IMR-90 (cell line): ENCODE data around the gene UBXN6. TPM values are rescaled to one million over a fixed set of nuclear protein-coding genes. Genes with fewer than 3 reads are reported as not detected.

Source experiments
- ATAC-seq: fragments of 200-7000 bp; cut with Tn5 transposase; 2 replicates; pipeline ENCODE4 v1.9.1; 2020; ENCODE audit warnings: low read depth, mild to moderate bottlenecking, moderate library complexity
- BruUV-seq: library from RNA; stranded (reverse); fragments of 400-500 nt; replicated peaks from 2 replicates; lab custom pipeline; 2021; lab: Mats Ljungman, UMichigan
- CTCF ChIA-PET: fragments of 300-600 bp; formaldehyde crosslinking; extraction: SDS; loops from one replicate; lab custom pipeline; 2021; ENCODE audit warnings: antibody characterized with exemption; lab: Yijun Ruan, JAX
- POLR2A ChIA-PET: fragments of 300-600 bp; sonication (Branson Sonifier 250); formaldehyde crosslinking; loops from one replicate; lab custom pipeline; 2022; ENCODE audit warnings: antibody characterized with exemption; ENCODE audit not compliant: unreplicated experiment; lab: Charles Lee
- DNase-seq: peaks from one replicate; pipeline ENCODE4 v3.0.0; 2013
- H2AFZ ChIP-seq: replicated peaks from 2 replicates; pipeline ENCODE3; 2013; ENCODE audit warnings: low read length, mild to moderate bottlenecking; ENCODE audit not compliant: poor library complexity
- H2AK5ac ChIP-seq: 2 replicates; pipeline ENCODE4 v1.6.1; 2013; ENCODE audit warnings: low read depth, low read length, inconsistent platforms
- H2AK9ac ChIP-seq: replicated peaks from 2 replicates; pipeline ENCODE3; 2013; ENCODE audit warnings: mild to moderate bottlenecking, low read depth, low read length, moderate library complexity; ENCODE audit not compliant: poor library complexity
- H2BK120ac ChIP-seq: 2 replicates; pipeline ENCODE4 v1.6.1; 2013; ENCODE audit warnings: low read depth, low read length, inconsistent platforms
- H2BK15ac ChIP-seq: 3 replicates; pipeline ENCODE4 v1.6.1; 2013; ENCODE audit warnings: low read depth, low read length, inconsistent platforms
- H2BK20ac ChIP-seq: 2 replicates; pipeline ENCODE4 v1.6.1; 2013; ENCODE audit warnings: low read depth, mild to moderate bottlenecking, inconsistent platforms, low read length, moderate library complexity
- H2BK5ac ChIP-seq: 2 replicates; pipeline ENCODE4 v1.6.1; 2013; ENCODE audit warnings: mild to moderate bottlenecking, low read depth, low read length, inconsistent platforms; ENCODE audit not compliant: poor library complexity, severe bottlenecking
- H3K14ac ChIP-seq: replicated peaks from 2 replicates; pipeline ENCODE4 v1.6.1; 2013; ENCODE audit warnings: low read depth, low read length, inconsistent platforms
- H3K18ac ChIP-seq: 2 replicates; pipeline ENCODE4 v1.6.1; 2013; ENCODE audit warnings: low read depth, low read length, control low read depth
- H3K23ac ChIP-seq: 2 replicates; pipeline ENCODE4 v1.6.1; 2013; ENCODE audit warnings: low read depth, low read length, inconsistent platforms
- H3K27ac ChIP-seq: 2 replicates; pipeline ENCODE4 v1.5.1; 2013; ENCODE audit warnings: mild to moderate bottlenecking, control low read depth, low read length; ENCODE audit not compliant: insufficient read depth
- H3K27me3 ChIP-seq: 2 replicates; pipeline ENCODE4 v1.6.1; 2013; ENCODE audit warnings: low read length; ENCODE audit not compliant: control insufficient read depth, insufficient read depth
- H3K36me3 ChIP-seq: 2 replicates; pipeline ENCODE4 v1.6.1; 2013; ENCODE audit warnings: low read length, mixed read lengths; ENCODE audit not compliant: control insufficient read depth, insufficient read depth
- H3K4ac ChIP-seq: 2 replicates; pipeline ENCODE4 v1.6.1; 2013; ENCODE audit warnings: low read depth, low read length, inconsistent platforms
- H3K4me1 ChIP-seq: 2 replicates; pipeline ENCODE4 v1.6.1; 2013; ENCODE audit warnings: low read length, mixed read lengths; ENCODE audit not compliant: control insufficient read depth, insufficient read depth
- H3K4me2 ChIP-seq: 2 replicates; pipeline ENCODE4 v1.6.1; 2013; ENCODE audit warnings: low read depth, mild to moderate bottlenecking, control low read depth, low read length, moderate library complexity
- H3K4me3 ChIP-seq: 2 replicates; pipeline ENCODE4 v1.5.1; 2013; ENCODE audit warnings: low read depth, mild to moderate bottlenecking, control low read depth, low read length, moderate library complexity; ENCODE audit not compliant: insufficient read depth
- H3K56ac ChIP-seq: 2 replicates; pipeline ENCODE4 v1.6.1; 2013; ENCODE audit warnings: low read length, inconsistent platforms; ENCODE audit not compliant: insufficient read depth; ENCODE audit errors: extremely low read depth
- H3K79me1 ChIP-seq, 2 experiments: 2 replicates each; pipeline ENCODE4 v1.6.1; 2013; ENCODE audit warnings: low read length in 2 of 2, inconsistent platforms in 1 of 2, low read depth in 1 of 2
- H3K9ac ChIP-seq: 2 replicates; pipeline ENCODE4 v1.6.1; 2013; ENCODE audit warnings: low read depth, low read length, control low read depth
- H3K9me1 ChIP-seq: 2 replicates; pipeline ENCODE4 v1.6.1; 2013; ENCODE audit warnings: low read length, inconsistent platforms; ENCODE audit not compliant: insufficient read depth
- H3K9me3 ChIP-seq: 2 replicates; pipeline ENCODE4 v1.6.1; 2013; ENCODE audit warnings: low read length; ENCODE audit not compliant: control insufficient read depth, insufficient read depth
- H4K20me1 ChIP-seq: 2 replicates; pipeline ENCODE4 v1.6.1; 2013; ENCODE audit warnings: low read length, inconsistent platforms; ENCODE audit not compliant: insufficient read depth
- H4K5ac ChIP-seq: 2 replicates; pipeline ENCODE4 v1.6.1; 2013; ENCODE audit warnings: mild to moderate bottlenecking, low read depth, low read length, control low read depth
- H4K8ac ChIP-seq, 2 experiments: 2 replicates each; pipeline ENCODE4 v1.6.1; 2013; ENCODE audit warnings: low read depth in 2 of 2, low read length in 2 of 2, control low read depth in 1 of 2, inconsistent platforms in 1 of 2
- H4K91ac ChIP-seq: 2 replicates; pipeline ENCODE4 v1.6.1; 2013; ENCODE audit warnings: low read depth, low read length, inconsistent platforms; ENCODE audit not compliant: insufficient read depth
- BHLHE40 ChIP-seq: fragments of 150-350 bp; IDR thresholded peaks from 2 replicates; pipeline ENCODE4 v1.6.1; 2016; ENCODE audit warnings: mild to moderate bottlenecking, low read depth, low read length
- MAFK ChIP-seq: IDR thresholded peaks from 2 replicates; pipeline ENCODE4 v1.6.1; 2012; ENCODE audit warnings: low read depth, low read length, improper control_type of control experiment
- MAZ ChIP-seq: IDR thresholded peaks from 2 replicates; pipeline ENCODE4 v1.6.1; 2012; ENCODE audit warnings: low read depth, mild to moderate bottlenecking, low read length, improper control_type of control experiment, moderate library complexity, borderline replicate concordance
- NFE2L2 ChIP-seq: fragments of 150-350 bp; IDR thresholded peaks from 2 replicates; pipeline ENCODE4 v1.6.1; 2016; ENCODE audit warnings: low read depth, mild to moderate bottlenecking, low read length
- WGBS, 2 experiments: methylation state at CpG; one replicate each; pipeline versions ENCODE4 v1.1.5 to v1.1.7; 2013; ENCODE audit warnings: missing lambda C conversion rate in 2 of 2; ENCODE audit not compliant: insufficient read length in 1 of 2; ENCODE audit errors: extremely low coverage in 2 of 2; 5-methylcytosine and 5-hydroxymethylcytosine counted together
- dilution Hi-C: fragments of 300-500 bp; cut with HindIII; formaldehyde crosslinking; loops from one replicate; pipeline ENCODE4 v1.14.3; 2018; ENCODE audit warnings: low sequenced_read_pairs; ENCODE audit not compliant: unreplicated experiment
- in situ Hi-C: fragments of 300-500 bp; cut with MboI; formaldehyde crosslinking; loops from 3 replicates; pipeline ENCODE4 v1.14.3; 2019; ENCODE audit warnings: low sequenced_read_pairs, inconsistent platforms, mixed read lengths
- intact Hi-C: fragments of 100-400 bp; cut with micrococcal nuclease; formaldehyde crosslinking; loops from 2 replicates; pipeline ENCODE4 v1.10.0; 2022
- polyA plus RNA-seq, 3 experiments: library from polyadenylated mRNA; depleted of rRNA; stranded (reverse); fragments of >200 nt; gene quantifications; 2 replicates each; pipeline ENCODE4 v1.2.3, GENCODE V29; 2012; ENCODE audit warnings: low replicate concordance in 1 of 3
- total RNA-seq: library from RNA; depleted of rRNA; stranded (reverse); fragments of >200 nt; gene quantifications from 2 replicates; pipeline ENCODE4 v1.2.3, GENCODE V29; 2012
- TF ChIP-seq, protein P1 (sequence below): conservative IDR thresholded peaks from 2 replicates; pipeline ENCODE4 v1.5.1; 2012; ENCODE audit warnings: mild to moderate bottlenecking, low read depth, low read length, improper control_type of control experiment

UBXN6 gene
- total and polyA plus RNA-seq, 2 of the 4 experiments (the other 2 are of a cell fraction) = 84.2 to 86.5 TPM

DNA sequence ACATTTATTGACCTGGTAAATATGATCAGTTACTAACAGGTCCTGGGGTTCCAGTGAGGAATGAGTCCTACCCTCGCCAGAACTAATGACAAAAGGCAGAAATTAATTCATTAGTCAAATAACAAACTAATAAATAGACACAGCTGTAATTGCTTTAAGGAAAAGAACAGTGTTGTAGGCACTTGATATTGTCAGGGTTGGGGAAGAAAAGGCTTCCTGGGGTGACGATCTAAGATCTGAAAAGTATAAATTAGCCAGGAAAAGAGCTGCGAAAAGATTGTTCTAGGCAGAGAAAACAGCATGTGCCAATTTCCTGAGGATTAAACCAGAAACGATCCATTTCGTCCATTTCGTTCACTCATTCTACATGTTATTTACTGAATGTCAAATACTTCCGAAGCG lies 55.8 kb downstream of the UBXN6 start:
- Histone ChIP-seq H3K4me2 (peak overlapping the region; percentile 75; the same call in 1 of the 2 replicates), H3K27ac (no peak overlapping the region), H2AK5ac (no peak overlapping the region), H3K23ac (peak overlapping the region; percentile 16; the same call in 1 of the 2 replicates), H4K8ac (peak overlapping the region in 1 of 2 experiments; percentile 74; a peak in 2 of 4 replicates), H3K79me1 (peaks cover 10 to 56% of the 10 kb centered on the region in 2 experiments; a peak in 2 of 4 replicates), H2AFZ (no peak overlapping the region), H3K9me1 (peaks cover 14% of the 10 kb centered on the region), H4K5ac (no peak overlapping the region), H3K9me3 (no peaks in the 10 kb centered on the region), H2BK20ac (no peak overlapping the region), H3K56ac (0 out of 2 replicates have a peak overlapping the region, but pooled peaks have one; percentile 18), H3K36me3 (peaks cover 4% of the 10 kb centered on the region; the same call in 1 of the 2 replicates), H3K9ac (peak overlapping the region; percentile 32; the same call in 1 of the 2 replicates), H2BK120ac (no peak overlapping the region; the same call in 1 of the 2 replicates), H2BK15ac (no peak overlapping the region), H3K27me3 (no peaks in the 10 kb centered on the region), H3K14ac (peak overlapping the region; percentile 19; the same call in 1 of the 2 replicates), H3K18ac (no peak overlapping the region), H4K91ac (no peak overlapping the region), H3K4ac (peak overlapping the region; percentile 6; the same call in 1 of the 2 replicates), H4K20me1 (peaks cover 40% of the 10 kb centered on the region), H3K4me3 (peak overlapping the region; percentile 31; the same call in 1 of the 2 replicates), H2BK5ac (peak overlapping the region; percentile 44), H3K4me1 (peaks cover 10% of the 10 kb centered on the region), H2AK9ac (no peak overlapping the region)
- in situ Hi-C loops = no loop called here
- intact Hi-C loops = loop anchor here (2.0 kb wide), 1 partner anchor 55 kb away; the partner anchor contains the start of gene UBXN6
- DNase-seq (no peak), ATAC-seq (no peak)
- no TSS peak for BruUV-seq
- TF ChIP-seq NFE2L2 (no peak), BHLHE40 (no peak), MAFK (no peak), MAZ (no peak)
- TF ChIP-seq, protein P1, sequence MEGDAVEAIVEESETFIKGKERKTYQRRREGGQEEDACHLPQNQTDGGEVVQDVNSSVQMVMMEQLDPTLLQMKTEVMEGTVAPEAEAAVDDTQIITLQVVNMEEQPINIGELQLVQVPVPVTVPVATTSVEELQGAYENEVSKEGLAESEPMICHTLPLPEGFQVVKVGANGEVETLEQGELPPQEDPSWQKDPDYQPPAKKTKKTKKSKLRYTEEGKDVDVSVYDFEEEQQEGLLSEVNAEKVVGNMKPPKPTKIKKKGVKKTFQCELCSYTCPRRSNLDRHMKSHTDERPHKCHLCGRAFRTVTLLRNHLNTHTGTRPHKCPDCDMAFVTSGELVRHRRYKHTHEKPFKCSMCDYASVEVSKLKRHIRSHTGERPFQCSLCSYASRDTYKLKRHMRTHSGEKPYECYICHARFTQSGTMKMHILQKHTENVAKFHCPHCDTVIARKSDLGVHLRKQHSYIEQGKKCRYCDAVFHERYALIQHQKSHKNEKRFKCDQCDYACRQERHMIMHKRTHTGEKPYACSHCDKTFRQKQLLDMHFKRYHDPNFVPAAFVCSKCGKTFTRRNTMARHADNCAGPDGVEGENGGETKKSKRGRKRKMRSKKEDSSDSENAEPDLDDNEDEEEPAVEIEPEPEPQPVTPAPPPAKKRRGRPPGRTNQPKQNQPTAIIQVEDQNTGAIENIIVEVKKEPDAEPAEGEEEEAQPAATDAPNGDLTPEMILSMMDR = no peak
- POLR2A ChIA-PET = no interaction called here
- CTCF ChIA-PET = interaction anchor here (1.1 to 1.5 kb wide), 2 partner anchors 14 to 26 kb away, joined by 3 to 5 read pairs; no protein-coding TSS in a partner anchor
- dilution Hi-C loops = no loop called here
- WGBS, 2 experiments = no CpG with 5 or more reads among the region's 8 CpGs
